ENCODE measurements around the gene CD300LF. TPM values are rescaled to one million over a fixed set of nuclear protein-coding genes. Genes with fewer than 3 reads are reported as not detected.

CD300LF gene
- total and polyA plus RNA-seq, 2 experiments from 2014 or later: 0.44 TPM; not detected in 1

- no peaks in the 10 kb centered on the region for H3K9me2 ChIP-seq (replicated peaks; ENCODE audit: insufficient read depth)
- H2AFZ ChIP-seq: no peak overlapping the region
- WGBS (ENCODE audit: low lambda C conversion rate, missing lambda C conversion rate): 83% methylated on average over 12 of the region's 12 CpGs
- H3K4me3 ChIP-seq: no peak overlapping the region
- no peaks in the 10 kb centered on the region for H3K79me2 ChIP-seq
- no peaks in the 10 kb centered on the region for H3K27me3 ChIP-seq
- no peaks in the 10 kb centered on the region for H4K20me1 ChIP-seq (ENCODE audit: insufficient read depth, poor library complexity, severe bottlenecking)
- H3K9me3 ChIP-seq (ENCODE audit: low read depth): no peaks in the 10 kb centered on the region
- no peaks in the 10 kb centered on the region for H3K36me3 ChIP-seq (replicated peaks; ENCODE audit: insufficient read depth, low read depth)
- TF ChIP-seq EZH2 (IDR thresholded peaks at IDR 0.05; ENCODE audit: borderline replicate concordance): no peak
- no peak for TF ChIP-seq EZH2phosphoT487 (IDR thresholded peaks at IDR 0.05; ENCODE audit: low read depth, severe bottlenecking, unreplicated experiment)
- no peak for TF ChIP-seq CTCF (IDR thresholded peaks at IDR 0.05; ENCODE audit: poor library complexity)
- H3K27ac ChIP-seq: no peak overlapping the region
- no peak overlapping the region for H3K4me2 ChIP-seq
- peaks cover 16% of the 10 kb centered on the region for H3K4me1 ChIP-seq (ENCODE audit: insufficient read depth)
- DNase-seq (ENCODE audit: low spot score): no peak
These were observed 1.5 kb downstream of the CD300LF start for GRCh38 chr17:74711058-74711824.

GRCh38 chr17:74704544-74704943, 8.2 kb downstream of the CD300LF start:
- Histone ChIP-seq H4K20me1 (ENCODE audit: insufficient read depth, poor library complexity, severe bottlenecking) (no peaks in the 10 kb centered on the region), H2AFZ (no peak overlapping the region), H3K4me1 (ENCODE audit: insufficient read depth) (no peaks in the 10 kb centered on the region), H3K4me3 (no peak overlapping the region), H3K79me2 (no peaks in the 10 kb centered on the region), H3K9me2 (replicated peaks; ENCODE audit: insufficient read depth) (no peaks in the 10 kb centered on the region), H3K27ac (no peak overlapping the region), H3K9me3 (ENCODE audit: low read depth) (no peaks in the 10 kb centered on the region), H3K27me3 (no peaks in the 10 kb centered on the region), H3K4me2 (no peak overlapping the region), H3K36me3 (replicated peaks; ENCODE audit: insufficient read depth, low read depth) (no peaks in the 10 kb centered on the region)
- 89% methylated on average over 8 of the region's 8 CpGs for WGBS (ENCODE audit: low lambda C conversion rate, missing lambda C conversion rate)
- no peak for TF ChIP-seq EZH2 (IDR thresholded peaks at IDR 0.05; ENCODE audit: borderline replicate concordance)
- no peak for TF ChIP-seq EZH2phosphoT487 (IDR thresholded peaks at IDR 0.05; ENCODE audit: low read depth, severe bottlenecking, unreplicated experiment)
- DNase-seq (ENCODE audit: low spot score): no peak

GRCh38 chr17:74703311-74703710, 9.4 kb downstream of the CD300LF start:
- H3K4me3 ChIP-seq: no peak overlapping the region
- no peak overlapping the region for H2AFZ ChIP-seq
- H3K36me3 ChIP-seq (replicated peaks; ENCODE audit: insufficient read depth, low read depth): no peaks in the 10 kb centered on the region
- H3K27me3 ChIP-seq: no peaks in the 10 kb centered on the region
- no peak for DNase-seq (ENCODE audit: low spot score)
- 68% methylated on average over 2 of the region's 2 CpGs for WGBS (ENCODE audit: low lambda C conversion rate, missing lambda C conversion rate)
- H4K20me1 ChIP-seq (ENCODE audit: insufficient read depth, poor library complexity, severe bottlenecking): no peaks in the 10 kb centered on the region
- no peaks in the 10 kb centered on the region for H3K79me2 ChIP-seq
- H3K9me3 ChIP-seq (ENCODE audit: low read depth): no peaks in the 10 kb centered on the region
- H3K9me2 ChIP-seq (replicated peaks; ENCODE audit: insufficient read depth): no peaks in the 10 kb centered on the region
- TF ChIP-seq CTCF (IDR thresholded peaks at IDR 0.05; ENCODE audit: poor library complexity): no peak
- TF ChIP-seq EZH2phosphoT487 (IDR thresholded peaks at IDR 0.05; ENCODE audit: low read depth, severe bottlenecking, unreplicated experiment): no peak
- no peak for TF ChIP-seq EZH2 (IDR thresholded peaks at IDR 0.05; ENCODE audit: borderline replicate concordance)
- no peak overlapping the region for H3K4me2 ChIP-seq
- H3K27ac ChIP-seq: no peak overlapping the region
- H3K4me1 ChIP-seq (ENCODE audit: insufficient read depth): no peaks in the 10 kb centered on the region

- TF ChIP-seq EZH2phosphoT487 (IDR thresholded peaks at IDR 0.05; ENCODE audit: low read depth, severe bottlenecking, unreplicated experiment) (no peak), EZH2 (IDR thresholded peaks at IDR 0.05; ENCODE audit: borderline replicate concordance) (no peak), CTCF (IDR thresholded peaks at IDR 0.05; ENCODE audit: poor library complexity) (no peak)
These were observed 10.4 kb downstream of the CD300LF start for GRCh38 chr17:74702116-74702871.

More at GRCh38 chr17:74702116-74702871, 10.4 kb downstream of the CD300LF start:
- no peak overlapping the region for H3K4me2 ChIP-seq
- H3K9me3 ChIP-seq (ENCODE audit: low read depth): no peaks in the 10 kb centered on the region
- no peak overlapping the region for H3K4me3 ChIP-seq
- H3K4me1 ChIP-seq (ENCODE audit: insufficient read depth): no peaks in the 10 kb centered on the region
- no peaks in the 10 kb centered on the region for H3K36me3 ChIP-seq (replicated peaks; ENCODE audit: insufficient read depth, low read depth)
- no peaks in the 10 kb centered on the region for H3K9me2 ChIP-seq (replicated peaks; ENCODE audit: insufficient read depth)
- H4K20me1 ChIP-seq (ENCODE audit: insufficient read depth, poor library complexity, severe bottlenecking): no peaks in the 10 kb centered on the region
- H2AFZ ChIP-seq: no peak overlapping the region
- WGBS (ENCODE audit: low lambda C conversion rate, missing lambda C conversion rate): 84% methylated on average over 9 of the region's 9 CpGs
- H3K79me2 ChIP-seq: no peaks in the 10 kb centered on the region
- no peak overlapping the region for H3K27ac ChIP-seq
- DNase-seq (ENCODE audit: low spot score): no peak
- no peaks in the 10 kb centered on the region for H3K27me3 ChIP-seq

Measured in hepatocyte (in vitro differentiated cells).